ENCODE measurements around the gene SKOR1.

- TF ChIP-seq POLR2A (IDR thresholded peaks at IDR 0.05) = no peak
- TF ChIP-seq, protein P1, sequence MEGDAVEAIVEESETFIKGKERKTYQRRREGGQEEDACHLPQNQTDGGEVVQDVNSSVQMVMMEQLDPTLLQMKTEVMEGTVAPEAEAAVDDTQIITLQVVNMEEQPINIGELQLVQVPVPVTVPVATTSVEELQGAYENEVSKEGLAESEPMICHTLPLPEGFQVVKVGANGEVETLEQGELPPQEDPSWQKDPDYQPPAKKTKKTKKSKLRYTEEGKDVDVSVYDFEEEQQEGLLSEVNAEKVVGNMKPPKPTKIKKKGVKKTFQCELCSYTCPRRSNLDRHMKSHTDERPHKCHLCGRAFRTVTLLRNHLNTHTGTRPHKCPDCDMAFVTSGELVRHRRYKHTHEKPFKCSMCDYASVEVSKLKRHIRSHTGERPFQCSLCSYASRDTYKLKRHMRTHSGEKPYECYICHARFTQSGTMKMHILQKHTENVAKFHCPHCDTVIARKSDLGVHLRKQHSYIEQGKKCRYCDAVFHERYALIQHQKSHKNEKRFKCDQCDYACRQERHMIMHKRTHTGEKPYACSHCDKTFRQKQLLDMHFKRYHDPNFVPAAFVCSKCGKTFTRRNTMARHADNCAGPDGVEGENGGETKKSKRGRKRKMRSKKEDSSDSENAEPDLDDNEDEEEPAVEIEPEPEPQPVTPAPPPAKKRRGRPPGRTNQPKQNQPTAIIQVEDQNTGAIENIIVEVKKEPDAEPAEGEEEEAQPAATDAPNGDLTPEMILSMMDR (IDR thresholded peaks at IDR 0.05) = no peak
Observed at GRCh38 chr15:67880651-67881182, 55.4 kb downstream of the SKOR1 start.
